DOHH2 (cell line): Measurements from ENCODE around the gene FCHSD2.

Experiments used
- EZH2phosphoT487 ChIP-seq: fragments of 200-600 bp; sonication (generic); IDR thresholded peaks from 2 replicates; pipeline ENCODE4 v1.6.1; 2017; ENCODE audit warnings: borderline replicate concordance, mild to moderate bottlenecking, antibody characterized with exemption, low read length, moderate library complexity, mixed read lengths
- TF ChIP-seq, protein P1 (sequence below): fragments of 200-600 bp; sonication (generic); IDR thresholded peaks from one replicate; pipeline ENCODE4 v1.5.1; 2014; ENCODE audit warnings: antibody characterized with exemption, mild to moderate bottlenecking, low read depth, low read length; ENCODE audit not compliant: poor library complexity, severe bottlenecking

DNA sequence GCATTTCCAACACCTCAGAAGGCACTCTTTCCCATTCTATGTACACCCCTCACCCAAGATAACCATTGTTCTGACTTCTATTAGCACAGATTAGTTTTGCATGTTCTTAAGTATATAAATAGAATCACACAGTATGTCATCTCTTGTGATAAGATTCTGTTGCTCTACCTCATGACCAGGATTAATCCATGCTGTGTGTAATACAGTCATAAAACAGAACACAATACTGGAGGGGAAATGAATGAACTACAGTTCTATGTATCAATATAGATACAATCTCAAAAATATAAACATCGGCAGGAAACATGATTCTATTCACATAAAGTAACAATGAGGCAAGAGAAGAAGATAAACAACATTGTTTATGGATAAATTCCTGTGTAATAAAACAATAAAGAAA, 176.4 kb downstream of the FCHSD2 start:
- TF ChIP-seq, protein P1, sequence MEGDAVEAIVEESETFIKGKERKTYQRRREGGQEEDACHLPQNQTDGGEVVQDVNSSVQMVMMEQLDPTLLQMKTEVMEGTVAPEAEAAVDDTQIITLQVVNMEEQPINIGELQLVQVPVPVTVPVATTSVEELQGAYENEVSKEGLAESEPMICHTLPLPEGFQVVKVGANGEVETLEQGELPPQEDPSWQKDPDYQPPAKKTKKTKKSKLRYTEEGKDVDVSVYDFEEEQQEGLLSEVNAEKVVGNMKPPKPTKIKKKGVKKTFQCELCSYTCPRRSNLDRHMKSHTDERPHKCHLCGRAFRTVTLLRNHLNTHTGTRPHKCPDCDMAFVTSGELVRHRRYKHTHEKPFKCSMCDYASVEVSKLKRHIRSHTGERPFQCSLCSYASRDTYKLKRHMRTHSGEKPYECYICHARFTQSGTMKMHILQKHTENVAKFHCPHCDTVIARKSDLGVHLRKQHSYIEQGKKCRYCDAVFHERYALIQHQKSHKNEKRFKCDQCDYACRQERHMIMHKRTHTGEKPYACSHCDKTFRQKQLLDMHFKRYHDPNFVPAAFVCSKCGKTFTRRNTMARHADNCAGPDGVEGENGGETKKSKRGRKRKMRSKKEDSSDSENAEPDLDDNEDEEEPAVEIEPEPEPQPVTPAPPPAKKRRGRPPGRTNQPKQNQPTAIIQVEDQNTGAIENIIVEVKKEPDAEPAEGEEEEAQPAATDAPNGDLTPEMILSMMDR = no peak
- no peak for TF ChIP-seq EZH2phosphoT487
